Adrenal gland (tissue), 5 donors: Measurements from ENCODE around the gene C1GALT1C1.

Experiments
- CTCF ChIP-seq, 6 experiments: fragments of 450-650 bp in 4 of 6; fragments of 200-600 bp in 2 of 6; sonication (generic) in 1 of 6; IDR thresholded peaks; 1 replicate in 5 of 6; 2 replicates in 1 of 6; pipeline versions ENCODE4 v1.5.1 to v1.8.0; 2016 to 2021; ENCODE audit warnings: antibody characterized with exemption in 6 of 6, mild to moderate bottlenecking in 2 of 6, moderate library complexity in 1 of 6
- POLR2A ChIP-seq, 2 donors: fragments of 450-650 bp; IDR thresholded peaks; one replicate each; pipeline ENCODE4 v1.6.1; 2017; ENCODE audit warnings: antibody characterized with exemption in 2 of 2, mild to moderate bottlenecking in 2 of 2, moderate library complexity in 1 of 2
- donor health status: DM: no; HTN: no; CAD: no.

GRCh38 chrX:120612086-120612485 lies 17.8 kb downstream of the C1GALT1C1 start:
- TF ChIP-seq CTCF (IDR thresholded peaks at IDR 0.05) (no peak), POLR2A (IDR thresholded peaks at IDR 0.05) (no peak)
